Upper lobe of right lung (tissue), 1 donor: ENCODE data around the gene CCDC187. TPM values are rescaled to one million over a fixed set of nuclear protein-coding genes. Genes with fewer than 3 reads are reported as not detected.

Experiments used
- ATAC-seq: fragments of 200-7000 bp; cut with Tn5 transposase; one replicate; pipeline ENCODE4 v1.9.1; 2020; ENCODE audit warnings: mild to moderate bottlenecking, moderate library complexity
- DNase-seq: peaks from one replicate; pipeline ENCODE4 v3.0.0-alpha.2; 2020
- H3K27ac ChIP-seq: fragments of 200-600 bp; one replicate; pipeline ENCODE4 v1.8.0; 2022
- H3K27me3 ChIP-seq: fragments of 200-600 bp; one replicate; pipeline ENCODE4 v1.8.0; 2022; ENCODE audit warnings: mild to moderate bottlenecking
- H3K36me3 ChIP-seq: fragments of 200-600 bp; one replicate; pipeline ENCODE4 v1.8.0; 2022
- H3K4me1 ChIP-seq: fragments of 200-600 bp; one replicate; pipeline ENCODE4 v1.8.0; 2022
- H3K4me3 ChIP-seq: fragments of 200-600 bp; one replicate; pipeline ENCODE4 v1.8.0; 2022; ENCODE audit warnings: mild to moderate bottlenecking
- H3K9me3 ChIP-seq: fragments of 200-600 bp; one replicate; pipeline ENCODE4 v1.8.0; 2022
- CTCF ChIP-seq: fragments of 200-600 bp; IDR thresholded peaks from one replicate; pipeline ENCODE4 v1.8.0; 2022; ENCODE audit warnings: antibody characterized with exemption
- intact Hi-C: fragments of 100-400 bp; cut with DNase I; formaldehyde crosslinking; loops from one replicate; pipeline ENCODE4 v1.11.0; 2022
- total RNA-seq: library from RNA; stranded (reverse); fragmentation: NEBNext Ultra II Directional; extraction: Animal tissue kit (Norgen Biotek cat#: 25700); gene quantifications from one replicate; pipeline ENCODE4 v1.2.1, GENCODE V29; 2021
- donor health status: DM: no; HTN: yes; CAD: no; lungs with severe emphysema.

Gene CCDC187
- total RNA-seq, 1 donor from 2014 or later, result 0.09 TPM

- no peaks in the 10 kb centered on the region for H3K36me3 ChIP-seq
- H3K4me1 ChIP-seq, result peaks cover under 1% of the 10 kb centered on the region
- DNase-seq (no peak), ATAC-seq (no peak)
- no peaks in the 10 kb centered on the region for H3K27me3 ChIP-seq
- no peaks in the 10 kb centered on the region for H3K9me3 ChIP-seq
- intact Hi-C loops, result no loop called here
- no peak overlapping the region for H3K4me3 ChIP-seq
- TF ChIP-seq CTCF, result no peak
- no peak overlapping the region for H3K27ac ChIP-seq
These were observed 29.6 kb upstream of the CCDC187 start for GRCh38 chr9:136333486-136333885.

DNA sequence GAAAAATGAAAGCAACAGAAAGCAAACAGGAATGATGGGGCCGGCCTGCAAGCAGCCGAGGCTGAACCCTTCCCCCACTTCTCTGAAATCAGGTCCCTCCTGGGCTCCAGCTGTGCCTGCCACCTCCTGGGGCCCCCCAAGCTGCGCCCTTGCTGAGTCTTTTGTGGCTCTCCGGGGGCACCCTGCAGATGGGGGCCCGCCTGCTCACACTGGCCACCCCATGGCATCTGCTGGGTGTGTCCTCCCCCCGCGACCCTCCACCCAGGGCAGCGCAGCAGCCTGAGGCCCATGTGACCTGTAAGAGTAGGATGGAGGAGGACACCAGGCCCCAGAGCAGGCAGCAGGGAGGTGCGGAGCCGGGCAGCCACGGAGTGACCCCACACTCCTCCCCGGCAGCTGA is 29.2 kb upstream of the CCDC187 start:
- DNase-seq (no peak), ATAC-seq (no peak)
- intact Hi-C loops, result no loop called here
- Histone ChIP-seq H3K9me3 (no peaks in the 10 kb centered on the region), H3K4me1 (peaks cover 5% of the 10 kb centered on the region), H3K27ac (no peak overlapping the region), H3K27me3 (no peaks in the 10 kb centered on the region), H3K36me3 (no peaks in the 10 kb centered on the region), H3K4me3 (no peak overlapping the region)
- TF ChIP-seq CTCF, result no peak

- Histone ChIP-seq H3K27me3 (no peaks in the 10 kb centered on the region), H3K27ac (no peak overlapping the region), H3K36me3 (no peaks in the 10 kb centered on the region), H3K4me3 (no peak overlapping the region), H3K9me3 (no peaks in the 10 kb centered on the region), H3K4me1 (peaks cover 8% of the 10 kb centered on the region)
- TF ChIP-seq CTCF, result no peak
- intact Hi-C loops, result no loop called here
- DNase-seq (no peak), ATAC-seq (no peak)
These were observed 28.6 kb upstream of the CCDC187 start for GRCh38 chr9:136332482-136332983.

- Histone ChIP-seq H3K4me3 (no peak overlapping the region), H3K27me3 (no peaks in the 10 kb centered on the region), H3K9me3 (no peaks in the 10 kb centered on the region), H3K27ac (no peak overlapping the region), H3K4me1 (peaks cover 12% of the 10 kb centered on the region), H3K36me3 (no peaks in the 10 kb centered on the region)
- no peak for DNase-seq
- no peak for ATAC-seq
- no peak for TF ChIP-seq CTCF
- intact Hi-C loops, result no loop called here
These were observed 27.9 kb upstream of the CCDC187 start for GRCh38 chr9:136331556-136332481.

DNA sequence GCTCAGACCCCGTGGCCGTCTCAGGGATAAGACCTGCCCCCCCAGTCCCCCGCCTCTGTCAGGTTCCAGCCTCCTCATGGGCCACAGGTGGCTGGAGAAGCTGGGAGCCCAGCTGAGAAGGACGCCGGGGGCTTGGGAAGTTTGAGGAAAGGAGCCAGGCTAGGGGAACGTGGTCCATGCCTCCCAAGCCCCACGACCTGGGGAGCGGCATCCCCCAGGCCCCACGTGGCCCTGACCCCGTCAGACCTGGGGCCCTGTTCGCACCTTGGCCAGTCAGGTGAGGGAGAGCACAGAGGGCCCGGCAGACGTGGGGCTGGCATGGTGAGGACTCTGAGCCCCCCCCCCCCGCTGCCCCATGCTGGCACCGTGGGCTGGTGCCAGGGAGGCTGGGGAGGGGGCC is 27.1 kb upstream of the CCDC187 start:
- TF ChIP-seq CTCF, result no peak
- no peaks in the 10 kb centered on the region for H3K27me3 ChIP-seq
- no peak overlapping the region for H3K4me3 ChIP-seq
- H3K36me3 ChIP-seq, result no peaks in the 10 kb centered on the region
- peaks cover 18% of the 10 kb centered on the region for H3K4me1 ChIP-seq
- intact Hi-C loops, result no loop called here
- ATAC-seq (no peak), DNase-seq (no peak)
- H3K9me3 ChIP-seq, result no peaks in the 10 kb centered on the region
- no peak overlapping the region for H3K27ac ChIP-seq
